GM06990 (cell line): ENCODE data around the gene TMEM125.

Source experiments
- DNase-seq: peaks from one replicate; pipeline ENCODE4 v3.0.0-alpha.2; 2011; ENCODE audit not compliant: insufficient read length; ENCODE audit errors: extremely low read depth
- H3K27me3 ChIP-seq: replicated peaks from 2 replicates; pipeline ENCODE4 v1.6.0; 2011; ENCODE audit warnings: low read length; ENCODE audit not compliant: control insufficient read depth, insufficient read depth
- H3K36me3 ChIP-seq: 2 replicates; pipeline ENCODE4 v1.5.1; 2011; ENCODE audit warnings: low read length; ENCODE audit not compliant: control insufficient read depth, insufficient read depth
- H3K4me3 ChIP-seq: replicated peaks from 2 replicates; pipeline ENCODE4 v1.5.1; 2011; ENCODE audit warnings: low read depth, mild to moderate bottlenecking, control low read depth, low read length
- TF ChIP-seq, protein P1 (sequence below): IDR thresholded peaks from 2 replicates; pipeline ENCODE4 v1.5.1; 2011; ENCODE audit warnings: low read length, control low read depth, mild to moderate bottlenecking, inconsistent platforms; ENCODE audit not compliant: insufficient read depth, poor library complexity, severe bottlenecking

TMEM125 gene

DNA sequence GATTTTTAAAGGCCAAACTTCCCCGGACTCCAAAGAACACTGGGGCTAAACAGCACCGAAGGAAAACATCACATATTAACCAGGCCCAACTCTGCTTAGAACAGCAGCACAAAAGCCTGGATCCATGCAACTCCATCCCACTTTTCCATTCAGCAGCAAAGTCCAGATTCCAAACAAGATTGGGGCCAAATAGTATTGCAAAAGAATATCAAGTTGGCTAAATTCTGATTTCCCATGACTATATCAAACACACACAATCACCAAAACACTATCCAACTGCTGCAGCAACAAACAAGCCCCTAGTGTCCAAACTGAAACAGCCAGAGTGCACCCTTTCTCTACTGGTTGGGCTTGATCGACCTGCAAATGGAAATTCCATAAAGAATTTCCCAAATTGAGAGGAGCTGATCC is 19.4 kb upstream of the TMEM125 start:
- H3K4me3 ChIP-seq: no peak overlapping the region
- no peak for DNase-seq
- TF ChIP-seq, protein P1, sequence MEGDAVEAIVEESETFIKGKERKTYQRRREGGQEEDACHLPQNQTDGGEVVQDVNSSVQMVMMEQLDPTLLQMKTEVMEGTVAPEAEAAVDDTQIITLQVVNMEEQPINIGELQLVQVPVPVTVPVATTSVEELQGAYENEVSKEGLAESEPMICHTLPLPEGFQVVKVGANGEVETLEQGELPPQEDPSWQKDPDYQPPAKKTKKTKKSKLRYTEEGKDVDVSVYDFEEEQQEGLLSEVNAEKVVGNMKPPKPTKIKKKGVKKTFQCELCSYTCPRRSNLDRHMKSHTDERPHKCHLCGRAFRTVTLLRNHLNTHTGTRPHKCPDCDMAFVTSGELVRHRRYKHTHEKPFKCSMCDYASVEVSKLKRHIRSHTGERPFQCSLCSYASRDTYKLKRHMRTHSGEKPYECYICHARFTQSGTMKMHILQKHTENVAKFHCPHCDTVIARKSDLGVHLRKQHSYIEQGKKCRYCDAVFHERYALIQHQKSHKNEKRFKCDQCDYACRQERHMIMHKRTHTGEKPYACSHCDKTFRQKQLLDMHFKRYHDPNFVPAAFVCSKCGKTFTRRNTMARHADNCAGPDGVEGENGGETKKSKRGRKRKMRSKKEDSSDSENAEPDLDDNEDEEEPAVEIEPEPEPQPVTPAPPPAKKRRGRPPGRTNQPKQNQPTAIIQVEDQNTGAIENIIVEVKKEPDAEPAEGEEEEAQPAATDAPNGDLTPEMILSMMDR: no peak
- no peaks in the 10 kb centered on the region; the same call in 1 of the 2 replicates for H3K36me3 ChIP-seq
- H3K27me3 ChIP-seq: no peaks in the 10 kb centered on the region

DNA sequence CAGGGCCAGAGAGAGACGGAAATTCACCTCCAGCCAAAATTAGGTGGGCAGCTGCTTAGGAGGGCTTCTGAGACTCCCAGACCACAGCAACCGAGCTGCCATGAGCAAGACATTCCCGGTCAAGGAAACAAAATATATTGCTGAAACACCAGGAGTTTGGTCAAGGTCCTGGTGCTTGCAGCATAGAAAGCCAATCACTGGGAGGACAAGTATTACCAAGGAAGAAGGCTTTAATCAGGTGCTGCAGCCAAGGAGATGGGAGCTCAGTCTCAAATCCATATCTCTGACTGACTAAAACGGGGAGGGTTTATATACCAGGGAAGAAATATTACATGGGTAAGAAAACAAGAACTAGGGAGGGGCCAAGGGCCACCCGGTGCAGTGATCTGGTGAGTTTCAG is 18.8 kb upstream of the TMEM125 start:
- DNase-seq: no peak
- TF ChIP-seq, protein P1: no peak
- Histone ChIP-seq H3K27me3 (no peaks in the 10 kb centered on the region), H3K4me3 (no peak overlapping the region), H3K36me3 (no peaks in the 10 kb centered on the region; the same call in 1 of the 2 replicates)

DNA sequence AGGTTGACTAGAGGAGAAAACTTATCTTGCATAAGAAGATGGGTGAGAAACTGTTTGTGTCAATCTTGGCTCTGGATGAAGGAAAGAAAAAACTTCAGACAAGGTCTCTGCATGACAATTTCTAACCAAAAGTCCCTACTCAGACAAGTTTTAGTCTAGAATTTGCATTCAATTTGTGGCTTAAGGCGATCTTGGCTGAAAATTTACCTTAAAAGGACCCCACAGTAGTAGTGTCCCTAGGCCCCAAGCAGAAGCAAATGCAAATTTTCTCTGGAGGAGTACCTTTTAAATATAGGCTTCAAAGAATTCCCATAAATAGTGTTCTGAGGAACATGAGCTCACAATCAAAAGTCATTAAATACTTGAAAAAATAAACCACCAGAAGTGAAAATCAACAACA is 17.6 kb upstream of the TMEM125 start:
- TF ChIP-seq, protein P1: no peak
- Histone ChIP-seq H3K27me3 (no peaks in the 10 kb centered on the region), H3K36me3 (no peaks in the 10 kb centered on the region; the same call in 1 of the 2 replicates), H3K4me3 (no peak overlapping the region)
- DNase-seq: no peak

DNA sequence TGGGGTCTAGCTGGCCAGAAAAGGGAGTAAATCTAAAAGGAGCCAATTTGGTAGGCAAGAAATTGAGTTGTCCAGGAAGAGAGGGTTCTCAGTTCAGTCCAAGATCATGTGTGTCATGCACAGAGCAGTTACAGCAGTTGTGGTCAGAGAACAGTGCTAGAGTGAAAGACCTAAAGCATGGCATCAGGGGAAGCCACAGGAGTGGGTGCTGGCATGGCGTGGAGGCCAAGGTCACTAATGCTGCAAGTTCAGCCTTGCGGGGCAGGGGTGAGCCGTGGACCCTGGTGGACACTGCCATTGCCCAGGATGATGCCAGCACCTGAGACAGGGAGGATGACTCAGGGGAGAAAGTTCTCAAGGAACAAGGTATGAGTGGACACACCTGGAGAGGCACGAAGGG is 16.6 kb upstream of the TMEM125 start:
- no peak for DNase-seq
- H3K36me3 ChIP-seq: no peaks in the 10 kb centered on the region; the same call in 1 of the 2 replicates
- no peak overlapping the region for H3K4me3 ChIP-seq
- H3K27me3 ChIP-seq: no peaks in the 10 kb centered on the region
- TF ChIP-seq, protein P1: no peak

DNA sequence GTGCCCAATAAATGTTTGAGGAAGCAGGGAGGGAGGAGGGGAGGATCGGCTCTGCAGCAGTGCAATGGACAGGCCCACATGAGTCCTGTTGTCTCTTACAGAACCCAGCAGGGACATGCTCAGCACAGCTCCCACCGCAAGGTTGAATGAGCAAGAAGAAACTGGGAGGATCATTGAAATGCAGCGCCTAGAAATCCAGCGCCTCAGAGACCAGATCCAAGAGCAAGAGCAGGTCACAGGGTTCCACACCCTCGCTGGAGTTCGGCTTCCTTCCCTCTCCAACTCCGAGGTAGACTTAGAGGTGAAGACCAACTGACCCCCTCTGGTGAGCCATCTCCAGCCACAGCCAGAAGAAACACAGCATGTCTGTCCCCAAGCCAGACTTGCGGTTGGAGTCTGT is 15.9 kb upstream of the TMEM125 start:
- no peaks in the 10 kb centered on the region; the same call in 1 of the 2 replicates for H3K36me3 ChIP-seq
- DNase-seq: no peak
- no peaks in the 10 kb centered on the region for H3K27me3 ChIP-seq
- TF ChIP-seq, protein P1: no peak
- no peak overlapping the region for H3K4me3 ChIP-seq
